Spleen (tissue), 11 donors: ENCODE measurements around the gene GNB3. TPM values are rescaled to one million over a fixed set of nuclear protein-coding genes. Genes with fewer than 3 reads are reported as not detected.

ENCODE experiments used
- DNase-seq: peaks from one replicate; pipeline ENCODE4 v3.0.0-alpha.2; 2020
- H3K27ac ChIP-seq, 8 donors: fragments of 200-600 bp; sonication (generic) in 7 of 8; 1 replicate in 4 of 8; 2 replicates in 4 of 8; pipeline versions ENCODE4 v1.5.0 to v1.8.0; 2016 to 2021; ENCODE audit warnings: inconsistent platforms in 4 of 8, mild to moderate bottlenecking in 4 of 8, moderate library complexity in 1 of 8
- H3K27me3 ChIP-seq, 7 donors: fragments of 200-600 bp; sonication (generic) in 6 of 7; replicated peaks in 1 of 7; 1 replicate in 4 of 7; 2 replicates in 3 of 7; pipeline versions ENCODE4 v1.5.0 to v1.8.0; 2016 to 2021; ENCODE audit warnings: inconsistent platforms in 3 of 7, mild to moderate bottlenecking in 1 of 7
- H3K36me3 ChIP-seq, 6 donors: fragments of 200-600 bp; sonication (generic) in 5 of 6; 1 replicate in 4 of 6; 2 replicates in 2 of 6; pipeline versions ENCODE4 v1.5.0 to v1.8.0; 2016 to 2021; ENCODE audit warnings: inconsistent platforms in 2 of 6
- H3K4me1 ChIP-seq, 6 donors: fragments of 200-600 bp; sonication (generic) in 5 of 6; 1 replicate in 3 of 6; 2 replicates in 3 of 6; pipeline versions ENCODE4 v1.5.0 to v1.8.0; 2016 to 2021; ENCODE audit warnings: inconsistent platforms in 3 of 6
- H3K4me3 ChIP-seq, 8 donors: fragments of 200-600 bp; sonication (generic) in 7 of 8; 1 replicate in 4 of 8; 2 replicates in 4 of 8; pipeline versions ENCODE4 v1.5.0 to v1.8.0; 2016 to 2021; ENCODE audit warnings: inconsistent platforms in 4 of 8, mild to moderate bottlenecking in 4 of 8, moderate library complexity in 2 of 8
- H3K9me3 ChIP-seq, 8 donors: fragments of 200-600 bp; sonication (generic) in 7 of 8; 1 replicate in 4 of 8; 2 replicates in 4 of 8; pipeline versions ENCODE4 v1.5.0 to v1.8.0; 2016 to 2021; ENCODE audit warnings: inconsistent platforms in 4 of 8
- POLR2A ChIP-seq, 3 donors: fragments of 450-650 bp; IDR thresholded peaks; one replicate each; pipeline ENCODE4 v1.5.1; 2017; ENCODE audit warnings: antibody characterized with exemption in 3 of 3, mild to moderate bottlenecking in 1 of 3
- POLR2AphosphoS5 ChIP-seq, 3 donors: sonication (generic); formaldehyde crosslinking; IDR thresholded peaks; one replicate each; pipeline ENCODE4 v1.5.1; 2017; ENCODE audit warnings: antibody characterized with exemption in 3 of 3
- WGBS, 5 donors: extraction: QIAGEN DNeasy Blood & Tissue Kit in 3 of 5; methylation state at CpG; one replicate each; pipeline versions ENCODE4 v1.1.5 to v1.1.7; 2013 to 2018; 5-methylcytosine and 5-hydroxymethylcytosine counted together
- intact Hi-C: fragments of 100-400 bp; cut with DNase I; formaldehyde crosslinking; loops from one replicate; pipeline ENCODE4 v1.15.0; 2023; ENCODE audit warnings: low total_unique reads
- polyA plus RNA-seq, 3 donors: library from polyadenylated mRNA; stranded (reverse); fragments of 200-250 nt; gene quantifications; one replicate each; pipeline ENCODE4 v1.2.1, GENCODE V29; 2013
- total RNA-seq, 7 donors: library from RNA; depleted of rRNA in 3 of 7; stranded (reverse); fragments of >200 nt in 3 of 7; fragmentation: NEBNext Ultra II Directional in 4 of 7; extraction: Animal tissue kit (Norgen Biotek cat#: 25700) in 4 of 7; gene quantifications; one replicate each; pipeline versions ENCODE4 v1.1.0 to v1.2.1, GENCODE V29; 2016 to 2021
- TF ChIP-seq, protein P1 (sequence below), 11 experiments: fragments of 200-600 bp in 7 of 11; fragments of 450-650 bp in 4 of 11; sonication (generic) in 4 of 11; IDR thresholded peaks in 8 of 11; conservative IDR thresholded peaks in 3 of 11; 1 replicate in 7 of 11; 2 replicates in 4 of 11; pipeline versions ENCODE4 v1.4.0 to v1.8.0; 2016 to 2021; ENCODE audit warnings: antibody characterized with exemption in 11 of 11, inconsistent platforms in 4 of 11, mild to moderate bottlenecking in 1 of 11
- donor health status: healthy with polysubstance abuse.
- donor health status: DM: no; HTN: no; CAD: no; lungs with moderate emphysema.
- donor health status: DM: no; HTN: no; CAD: no.
- donor health status: Bipolar disorder and iron deficiency.
- donor health status: healthy.
- donor health status: DM: no; HTN: no; CAD: no.
- donor health status: DM: yes; HTN: yes; CAD: no.

Gene GNB3
- total and polyA plus RNA-seq, 10 donors = 0.75 to 3.9 (median 1.3) TPM

DNA sequence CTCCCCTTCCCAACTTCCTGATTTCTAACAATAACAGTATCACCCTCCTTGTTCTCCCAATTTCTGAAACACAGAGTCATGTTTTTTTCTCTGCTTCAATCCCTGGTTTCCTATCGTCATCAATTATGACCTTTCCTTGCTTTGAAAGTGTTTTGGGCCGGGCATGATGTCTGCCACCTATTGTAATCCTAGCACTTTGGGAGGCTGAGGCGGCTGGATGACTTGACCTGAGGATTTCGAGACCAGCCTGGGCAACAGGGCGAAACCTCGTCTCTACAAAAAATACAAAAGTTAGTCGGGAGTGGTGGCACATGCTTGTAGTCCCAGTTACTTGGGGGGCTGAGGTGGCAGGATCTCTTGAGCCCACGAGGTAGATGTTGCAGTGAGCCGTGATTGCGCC lies 31.7 kb upstream of the GNB3 start:
- no peaks in the 10 kb centered on the region for H3K9me3 ChIP-seq
- peaks cover 5 to 19% (median 12%) of the 10 kb centered on the region in 6 donors for H3K4me1 ChIP-seq
- peaks cover 0 to 10% (median 0%) of the 10 kb centered on the region in 7 donors for H3K27me3 ChIP-seq
- 81 to 92% (median 86%) methylated on average over 10 of the region's 10 CpGs for WGBS, 5 donors
- no peak overlapping the region for H3K27ac ChIP-seq
- peaks cover 0 to 13% (median 0%) of the 10 kb centered on the region in 6 donors for H3K36me3 ChIP-seq
- TF ChIP-seq POLR2AphosphoS5 (IDR thresholded peaks at IDR 0.05) = no peak
- no peak for TF ChIP-seq POLR2A (IDR thresholded peaks at IDR 0.05)
- TF ChIP-seq, protein P1, sequence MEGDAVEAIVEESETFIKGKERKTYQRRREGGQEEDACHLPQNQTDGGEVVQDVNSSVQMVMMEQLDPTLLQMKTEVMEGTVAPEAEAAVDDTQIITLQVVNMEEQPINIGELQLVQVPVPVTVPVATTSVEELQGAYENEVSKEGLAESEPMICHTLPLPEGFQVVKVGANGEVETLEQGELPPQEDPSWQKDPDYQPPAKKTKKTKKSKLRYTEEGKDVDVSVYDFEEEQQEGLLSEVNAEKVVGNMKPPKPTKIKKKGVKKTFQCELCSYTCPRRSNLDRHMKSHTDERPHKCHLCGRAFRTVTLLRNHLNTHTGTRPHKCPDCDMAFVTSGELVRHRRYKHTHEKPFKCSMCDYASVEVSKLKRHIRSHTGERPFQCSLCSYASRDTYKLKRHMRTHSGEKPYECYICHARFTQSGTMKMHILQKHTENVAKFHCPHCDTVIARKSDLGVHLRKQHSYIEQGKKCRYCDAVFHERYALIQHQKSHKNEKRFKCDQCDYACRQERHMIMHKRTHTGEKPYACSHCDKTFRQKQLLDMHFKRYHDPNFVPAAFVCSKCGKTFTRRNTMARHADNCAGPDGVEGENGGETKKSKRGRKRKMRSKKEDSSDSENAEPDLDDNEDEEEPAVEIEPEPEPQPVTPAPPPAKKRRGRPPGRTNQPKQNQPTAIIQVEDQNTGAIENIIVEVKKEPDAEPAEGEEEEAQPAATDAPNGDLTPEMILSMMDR (IDR thresholded peaks at IDR 0.05 in 8 of 11, conservative IDR thresholded peaks at IDR 0.05 in 3 of 11) = no peak
- H3K4me3 ChIP-seq = no peak overlapping the region
- DNase-seq = no peak
- intact Hi-C loops = no loop called here

DNA sequence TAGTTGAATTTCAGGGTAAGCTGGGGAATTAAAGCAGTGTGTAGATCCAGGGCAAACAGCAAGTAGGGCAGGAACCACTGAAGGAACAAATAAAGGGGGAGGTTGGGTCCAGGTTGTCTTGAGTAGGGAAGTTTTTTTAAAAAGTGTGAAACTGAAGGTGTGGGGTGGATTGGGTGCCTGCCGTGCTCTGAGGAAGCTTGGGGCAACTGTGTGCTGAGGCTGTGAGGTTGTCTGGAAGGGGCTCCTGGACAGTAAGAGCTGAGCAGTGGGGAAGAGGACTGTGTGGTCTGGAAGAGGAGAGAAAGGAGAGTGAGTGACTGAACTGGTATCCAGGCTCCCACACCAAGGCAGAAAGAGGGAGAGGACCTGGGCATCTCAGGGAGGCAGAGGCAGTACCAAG lies 30.0 kb upstream of the GNB3 start:
- peaks cover 5 to 19% (median 12%) of the 10 kb centered on the region in 6 donors for H3K4me1 ChIP-seq
- peak overlapping the region in 1 of 8 donors; percentile 21 for H3K27ac ChIP-seq
- WGBS, 5 donors = 74 to 83% (median 80%) methylated on average over 1 of the region's 1 CpG
- H3K27me3 ChIP-seq = peaks cover 0 to 10% (median 0%) of the 10 kb centered on the region in 7 donors
- H3K4me3 ChIP-seq = no peak overlapping the region
- intact Hi-C loops = no loop called here
- H3K9me3 ChIP-seq = no peaks in the 10 kb centered on the region
- peaks cover 0 to 21% (median 0%) of the 10 kb centered on the region in 6 donors for H3K36me3 ChIP-seq
- DNase-seq = peak; percentile 13
- TF ChIP-seq POLR2A (IDR thresholded peaks at IDR 0.05) = no peak
- TF ChIP-seq POLR2AphosphoS5 (IDR thresholded peaks at IDR 0.05) = no peak
- TF ChIP-seq, protein P1 (IDR thresholded peaks at IDR 0.05 in 8 of 11, conservative IDR thresholded peaks at IDR 0.05 in 3 of 11) = no peak

DNA sequence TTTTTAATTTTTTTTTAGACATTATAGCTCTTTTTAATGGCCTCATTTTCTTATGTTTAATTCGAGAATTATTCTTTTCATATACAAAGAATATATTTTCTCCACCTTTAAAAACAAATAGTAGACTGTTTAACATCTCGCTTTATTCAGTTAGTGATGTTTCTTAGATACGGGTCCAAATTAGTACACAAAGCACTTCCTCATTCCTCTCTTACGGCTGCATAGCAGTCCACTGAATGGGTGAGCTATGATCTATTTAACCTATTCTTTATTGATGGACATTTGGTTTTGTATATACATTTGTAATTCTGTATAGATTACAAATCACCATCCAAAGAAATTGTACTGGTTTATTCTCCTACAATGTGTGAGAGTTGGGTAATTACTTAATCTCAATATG lies 27.4 kb upstream of the GNB3 start:
- 53 to 73% (median 62%) methylated on average over 4 of the region's 4 CpGs for WGBS, 5 donors
- TF ChIP-seq POLR2A (IDR thresholded peaks at IDR 0.05) (no peak), POLR2AphosphoS5 (IDR thresholded peaks at IDR 0.05) (no peak)
- TF ChIP-seq, protein P1 (IDR thresholded peaks at IDR 0.05 in 8 of 11, conservative IDR thresholded peaks at IDR 0.05 in 3 of 11) = no peak
- DNase-seq = no peak
- no peak overlapping the region for H3K27ac ChIP-seq
- no peak overlapping the region for H3K4me3 ChIP-seq
- H3K36me3 ChIP-seq = peaks cover 0 to 44% (median 3%) of the 10 kb centered on the region in 6 donors
- H3K9me3 ChIP-seq = no peaks in the 10 kb centered on the region
- H3K27me3 ChIP-seq = peaks cover 0 to 10% (median 0%) of the 10 kb centered on the region in 7 donors
- H3K4me1 ChIP-seq = peaks cover 5 to 19% (median 12%) of the 10 kb centered on the region in 6 donors
- intact Hi-C loops = no loop called here

DNA sequence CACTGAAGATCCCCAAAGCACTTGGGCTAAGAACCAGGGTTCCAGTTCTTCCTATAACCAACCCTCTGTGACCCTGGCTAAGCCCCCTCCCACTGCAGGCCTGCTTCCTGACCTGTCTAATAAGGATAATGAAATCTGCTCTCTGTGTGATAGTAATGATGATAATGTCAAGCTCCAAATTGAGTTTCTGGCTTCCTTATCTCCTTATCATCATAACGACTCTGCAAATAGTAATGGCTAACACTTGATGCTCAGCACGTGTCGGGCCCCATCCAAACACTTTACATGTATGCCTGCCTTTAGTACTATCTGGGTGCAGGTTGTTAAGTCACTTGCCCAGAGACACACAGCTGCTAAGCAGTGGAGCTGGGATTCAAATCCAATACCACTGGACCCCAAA lies 24.1 kb upstream of the GNB3 start:
- TF ChIP-seq POLR2AphosphoS5 (IDR thresholded peaks at IDR 0.05) (no peak), POLR2A (IDR thresholded peaks at IDR 0.05) (no peak)
- TF ChIP-seq, protein P1 (IDR thresholded peaks at IDR 0.05 in 8 of 11, conservative IDR thresholded peaks at IDR 0.05 in 3 of 11) = no peak
- Histone ChIP-seq H3K36me3 (peaks cover 0 to 55% (median 3%) of the 10 kb centered on the region in 6 donors), H3K27ac (no peak overlapping the region), H3K4me1 (peaks cover 5 to 40% (median 19%) of the 10 kb centered on the region in 6 donors), H3K4me3 (no peak overlapping the region), H3K27me3 (peaks cover 0 to 30% (median 1%) of the 10 kb centered on the region in 7 donors), H3K9me3 (no peaks in the 10 kb centered on the region)
- 79 to 83% (median 80%) methylated on average over 3 of the region's 3 CpGs for WGBS, 5 donors
- intact Hi-C loops = no loop called here
- DNase-seq = no peak
